Ovary (tissue), 9 donors: ENCODE results near the gene PRKAB1. TPM values are rescaled to one million over a fixed set of nuclear protein-coding genes. Genes with fewer than 3 reads are reported as not detected.

Experiments used
- DNase-seq, 5 donors: peaks; one replicate each; pipeline ENCODE4 v3.0.0-alpha.2; 2019 to 2020
- H3K27ac ChIP-seq, 2 donors: fragments of 200-600 bp; one replicate each; pipeline versions ENCODE4 v1.5.1 to v1.8.0; 2019 to 2022
- H3K27me3 ChIP-seq: fragments of 200-600 bp; one replicate; pipeline ENCODE4 v1.8.0; 2022
- H3K36me3 ChIP-seq: fragments of 200-600 bp; sonication (generic); one replicate; pipeline ENCODE4 v1.5.1; 2019
- H3K4me1 ChIP-seq: one replicate; pipeline ENCODE4 v1.8.1; 2013; ENCODE audit warnings: mild to moderate bottlenecking, moderate library complexity; ENCODE audit not compliant: insufficient read depth
- H3K4me3 ChIP-seq: fragments of 200-600 bp; sonication (generic); one replicate; pipeline ENCODE4 v1.5.1; 2017
- H3K9me3 ChIP-seq, 2 donors: fragments of 200-600 bp in 1 of 2; sonication (generic) in 1 of 2; one replicate each; pipeline versions ENCODE4 v1.5.1 to v1.8.1; 2013 to 2019; ENCODE audit warnings: mild to moderate bottlenecking in 1 of 2, moderate library complexity in 1 of 2
- CTCF ChIP-seq, 3 donors: fragments of 450-650 bp in 2 of 3; fragments of 200-600 bp in 1 of 3; IDR thresholded peaks; one replicate each; pipeline versions ENCODE4 v1.5.1 to v1.8.0; 2016 to 2022; ENCODE audit warnings: antibody characterized with exemption in 3 of 3, mild to moderate bottlenecking in 1 of 3
- EP300 ChIP-seq: sonication (generic); formaldehyde crosslinking; IDR thresholded peaks from one replicate; pipeline ENCODE4 v1.6.1; 2017; ENCODE audit warnings: antibody characterized with exemption
- POLR2A ChIP-seq: fragments of 450-650 bp; IDR thresholded peaks from one replicate; pipeline ENCODE4 v1.6.1; 2017; ENCODE audit warnings: antibody characterized with exemption, mild to moderate bottlenecking, moderate library complexity
- WGBS, 3 donors: extraction: QIAGEN DNeasy Blood & Tissue Kit in 1 of 3; methylation state at CpG; one replicate each; pipeline versions ENCODE4 v1.1.5 to v1.1.7; 2013 to 2017; 5-methylcytosine and 5-hydroxymethylcytosine counted together
- intact Hi-C, 4 donors: fragments of 100-400 bp; cut with DNase I; formaldehyde crosslinking; loops; one replicate each; pipeline versions ENCODE4 v1.11.0 to v1.15.1; 2022 to 2023
- polyA plus RNA-seq, 2 donors: library from polyadenylated mRNA; stranded (reverse); fragments of 200-250 nt in 1 of 2; fragments of 350-450 nt in 1 of 2; fragmentation: Illumina TruSeq in 1 of 2; extraction: RNeasy Lipid Tissue Mini Kit (QIAGEN cat#74804) in 1 of 2; gene quantifications; one replicate each; pipeline ENCODE4 v1.2.3, GENCODE V29; 2013 to 2014
- total RNA-seq, 7 donors: library from RNA; depleted of rRNA in 2 of 7; stranded (reverse); fragments of >200 nt in 2 of 7; fragmentation: NEBNext Ultra II Directional in 3 of 7; extraction: Animal tissue kit (Norgen Biotek cat#: 25700) in 3 of 7; gene quantifications; one replicate each; pipeline versions ENCODE4 v1.1.0 to v1.2.4, GENCODE V29; 2016 to 2023
- donor health status: DM: no; HTN: no; CAD: no; lungs with moderate emphysema.
- donor health status: DM: no; HTN: no; CAD: no.
- donor health status: Bipolar disorder and iron deficiency.
- donor health status: DM: yes; HTN: yes; CAD: no.
- donor health status: DM: no; HTN: no; CAD: no.
- donor health status: DM: yes; HTN: yes; CAD: no.

The PRKAB1 gene
- total and polyA plus RNA-seq, 9 donors: 12.5 to 37.1 (median 24.8) TPM

- H3K27me3 ChIP-seq: no peaks in the 10 kb centered on the region
- 40 to 67% (median 43%) methylated on average over 2 of the region's 2 CpGs for WGBS, 3 donors
- H3K9me3 ChIP-seq: no peaks in the 10 kb centered on the region
- H3K4me3 ChIP-seq: no peak overlapping the region
- no peak for DNase-seq
- H3K4me1 ChIP-seq: peaks cover 3% of the 10 kb centered on the region
- intact Hi-C loops: no loop called here
- TF ChIP-seq CTCF (IDR thresholded peaks at IDR 0.05): no peak
- TF ChIP-seq POLR2A: no peak
- no peak for TF ChIP-seq EP300
- no peak overlapping the region for H3K27ac ChIP-seq
- no peaks in the 10 kb centered on the region for H3K36me3 ChIP-seq
Observed at GRCh38 chr12:119666226-119666795, 1.6 kb upstream of the PRKAB1 start.

DNA sequence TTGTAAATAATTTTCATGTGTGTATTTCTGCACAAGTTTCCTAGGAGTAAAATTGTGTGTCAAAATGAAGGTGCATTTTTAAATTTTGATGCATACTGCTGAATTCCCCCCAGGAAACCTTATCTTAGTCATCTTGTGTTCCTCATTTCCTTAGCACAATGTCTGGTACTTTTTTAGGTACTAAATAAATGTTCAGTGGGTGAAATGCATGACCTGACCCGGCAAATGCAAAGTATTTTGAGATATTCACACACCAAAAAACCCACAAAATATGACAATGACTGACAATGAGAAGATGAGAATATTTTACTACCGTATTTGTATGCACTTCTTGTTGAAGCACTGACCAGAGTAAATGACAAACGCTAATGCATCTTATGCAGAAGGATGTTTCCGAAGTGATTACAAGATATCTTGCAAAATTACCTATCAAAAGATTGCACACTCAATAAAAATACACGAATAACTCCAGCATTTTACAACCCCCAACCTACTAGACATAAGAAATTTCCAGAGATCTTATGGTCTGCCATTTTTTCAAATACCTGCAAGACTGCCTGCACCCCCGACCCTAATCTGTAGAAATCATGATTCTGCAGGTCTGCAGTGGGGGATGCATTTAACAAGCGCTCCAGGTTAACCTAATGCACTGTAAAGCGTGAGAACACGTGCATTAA, 895 bp upstream of the PRKAB1 start:
- no peak overlapping the region for H3K27ac ChIP-seq
- WGBS, 3 donors: 8 to 17% (median 11%) methylated on average over 9 of the region's 9 CpGs
- DNase-seq: no peak

DNA sequence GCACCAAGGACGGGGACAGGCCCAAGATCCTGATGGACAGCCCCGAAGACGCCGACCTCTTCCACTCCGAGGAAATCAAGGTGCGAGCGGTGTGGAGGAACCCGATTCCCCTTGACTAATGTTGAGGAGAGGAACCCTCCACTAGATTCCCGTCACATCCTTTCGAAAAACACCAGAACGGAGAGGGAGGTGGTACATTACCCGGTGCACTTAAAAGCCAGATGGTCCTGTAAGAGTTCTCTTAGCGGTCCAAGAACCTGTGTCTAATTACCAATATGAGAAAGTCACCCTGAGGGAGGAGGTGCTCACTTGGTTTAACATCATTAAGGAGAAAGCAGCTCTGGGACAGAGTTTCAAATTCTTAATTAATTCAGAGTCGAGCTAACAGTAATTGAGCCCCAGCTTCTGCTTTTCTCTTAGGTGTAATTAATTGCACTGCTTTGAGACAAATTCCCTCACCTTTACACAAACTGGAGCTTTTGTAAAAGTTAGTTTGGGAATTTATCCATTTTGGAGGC, 450 bp downstream of the PRKAB1 start:
- 3 to 6% (median 4%) methylated on average over 14 of the region's 14 CpGs for WGBS, 3 donors
- Histone ChIP-seq H3K36me3 (no peaks in the 10 kb centered on the region), H3K27ac (peak overlapping the region; percentile 51 to 85), H3K9me3 (no peaks in the 10 kb centered on the region), H3K4me1 (peaks cover 3% of the 10 kb centered on the region), H3K4me3 (peak overlapping the region; percentile 94), H3K27me3 (no peaks in the 10 kb centered on the region)
- TF ChIP-seq POLR2A: no peak
- TF ChIP-seq CTCF (IDR thresholded peaks at IDR 0.05): no peak
- TF ChIP-seq EP300: no peak
- DNase-seq: no peak
- intact Hi-C loops: no loop called here

More for the DNA sequence above, 895 bp upstream of the PRKAB1 start:
- TF ChIP-seq CTCF (IDR thresholded peaks at IDR 0.05): no peak
- no peak for TF ChIP-seq POLR2A
- no peak for TF ChIP-seq EP300
- H3K4me1 ChIP-seq: peaks cover 3% of the 10 kb centered on the region
- intact Hi-C loops: no loop called here
- H3K36me3 ChIP-seq: no peaks in the 10 kb centered on the region
- no peaks in the 10 kb centered on the region for H3K9me3 ChIP-seq
- no peaks in the 10 kb centered on the region for H3K27me3 ChIP-seq
- peak overlapping the region; percentile 94 for H3K4me3 ChIP-seq

DNA sequence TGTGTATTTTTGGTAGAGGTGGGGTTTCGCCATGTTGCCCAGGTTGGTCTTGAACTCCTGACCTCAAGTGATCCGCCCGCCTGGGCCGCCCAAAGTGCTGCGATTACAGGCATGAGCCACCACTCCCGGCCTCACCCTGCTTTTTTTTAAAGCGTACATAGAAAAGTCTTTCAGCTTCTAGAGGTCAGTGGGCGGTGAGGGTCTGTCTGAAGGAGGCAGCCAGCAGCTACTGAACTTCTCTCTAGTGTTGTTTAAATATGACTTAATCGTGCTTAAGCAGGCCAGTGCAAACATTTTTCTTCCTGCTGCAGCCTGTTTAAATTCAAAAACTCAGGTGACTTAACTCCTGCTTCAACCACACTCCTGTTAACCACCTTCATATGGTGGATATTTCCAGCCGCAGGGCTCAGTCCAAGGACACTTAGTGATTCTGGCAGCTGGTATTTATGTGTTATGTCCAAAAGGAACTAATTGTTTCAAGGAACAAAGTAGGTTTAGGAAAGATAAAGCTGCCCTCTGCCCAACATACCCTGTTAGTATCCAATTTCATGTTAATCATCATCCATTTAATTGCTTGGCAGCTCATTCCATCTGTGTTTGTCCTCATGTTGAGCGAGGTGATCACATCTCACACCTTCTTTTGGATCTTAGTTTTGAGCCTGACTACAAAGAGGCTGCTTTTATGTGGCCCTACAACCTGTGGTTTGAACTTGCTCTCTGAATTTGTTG, 2.0 kb downstream of the PRKAB1 start:
- no peak overlapping the region for H3K27ac ChIP-seq
- intact Hi-C loops: no loop called here
- H3K4me3 ChIP-seq: no peak overlapping the region
- peaks cover 3% of the 10 kb centered on the region for H3K4me1 ChIP-seq
- H3K9me3 ChIP-seq: no peaks in the 10 kb centered on the region
- WGBS, 3 donors: 24 to 42% (median 32%) methylated on average over 11 of the region's 11 CpGs
- TF ChIP-seq EP300 (no peak), POLR2A (no peak), CTCF (IDR thresholded peaks at IDR 0.05) (no peak)
- H3K36me3 ChIP-seq: no peaks in the 10 kb centered on the region
- H3K27me3 ChIP-seq: no peaks in the 10 kb centered on the region
- no peak for DNase-seq
